ENCODE measurements around the gene LCN1.
"Not testable (repeated sequence)": the region's sequence is repeated elsewhere in the genome, so short reads cannot be mapped to it uniquely, and the experiment has no call there.

LCN1 gene

GRCh38 chr9:135524130-135524861 lies 3.1 kb downstream of the LCN1 start:
- no peak for DNase-seq

- no peak for DNase-seq
Observed at GRCh38 chr9:135525241-135526088, 4.2 kb downstream of the LCN1 start.

GRCh38 chr9:135526089-135526729 lies 5.0 kb downstream of the LCN1 start:
- DNase-seq, result no peak

- DNase-seq, result no peak
Observed at GRCh38 chr9:135526730-135527571, 5.7 kb downstream of the LCN1 start.

GRCh38 chr9:135528842-135529435 lies 7.7 kb downstream of the LCN1 start:
- not testable (repeated sequence) for DNase-seq

- DNase-seq, result no peak
Observed at GRCh38 chr9:135530146-135530545, 8.9 kb downstream of the LCN1 start.

- no peak for DNase-seq
Observed at GRCh38 chr9:135531096-135531495, 9.9 kb downstream of the LCN1 start.

GRCh38 chr9:135533113-135533512 lies 11.9 kb downstream of the LCN1 start:
- DNase-seq, result no peak

GRCh38 chr9:135533674-135534073 lies 12.4 kb downstream of the LCN1 start:
- no peak for DNase-seq

- not testable (repeated sequence) for DNase-seq
Observed at GRCh38 chr9:135534192-135534711, 13.0 kb downstream of the LCN1 start.

GRCh38 chr9:135534826-135535225 lies 13.6 kb downstream of the LCN1 start:
- DNase-seq, result not testable (repeated sequence)

- not testable (repeated sequence) for DNase-seq
Observed at GRCh38 chr9:135535631-135536030, 14.4 kb downstream of the LCN1 start.

- no peak for DNase-seq
Observed at GRCh38 chr9:135536216-135536615, 15.0 kb downstream of the LCN1 start.

GRCh38 chr9:135543262-135543894 lies 22.1 kb downstream of the LCN1 start:
- not testable (repeated sequence) for DNase-seq

- no peak for DNase-seq
Observed at GRCh38 chr9:135544981-135545635, 23.9 kb downstream of the LCN1 start.

- DNase-seq, result not testable (repeated sequence)
Observed at GRCh38 chr9:135545646-135546176, 24.5 kb downstream of the LCN1 start, which contains the start of gene OBP2A. OBP2A (plus strand) TSS chr9:135546126; CDS start chr9:135546181, 55 bp downstream.

GRCh38 chr9:135546792-135547617 lies 25.8 kb downstream of the LCN1 start:
- DNase-seq, result not testable (repeated sequence)

GRCh38 chr9:135547756-135548736 lies 26.8 kb downstream of the LCN1 start:
- no peak for DNase-seq
